Left kidney (tissue), 2 donors: ENCODE data around the gene CABP7. TPM values are rescaled to one million over a fixed set of nuclear protein-coding genes. Genes with fewer than 3 reads are reported as not detected.

Experiments used
- DNase-seq: peaks from one replicate; pipeline ENCODE4 v3.0.0-alpha.2; 2013
- polyA plus RNA-seq: library from polyadenylated mRNA; unstranded; fragments of 120-200 nt; gene quantifications from one replicate; pipeline ENCODE4 v1.2.1, GENCODE V29; 2013; ENCODE audit not compliant: insufficient read length

CABP7 gene
- polyA plus RNA-seq, 1 donor = 0.15 TPM

GRCh38 chr22:29702000-29702930, 17.5 kb upstream of the CABP7 start:
- no peak for DNase-seq

- DNase-seq = no peak
Observed at GRCh38 chr22:29702931-29703501, 16.8 kb upstream of the CABP7 start.

GRCh38 chr22:29703569-29704195, 16.1 kb upstream of the CABP7 start:
- DNase-seq = no peak

- DNase-seq = peak; percentile 49
Observed at GRCh38 chr22:29704528-29705285, 15.1 kb upstream of the CABP7 start.

- no peak for DNase-seq
Observed at GRCh38 chr22:29705651-29706050, 14.2 kb upstream of the CABP7 start.

GRCh38 chr22:29706486-29706885, 13.3 kb upstream of the CABP7 start:
- DNase-seq = no peak

- DNase-seq = no peak
Observed at GRCh38 chr22:29707010-29707409, 12.8 kb upstream of the CABP7 start.

GRCh38 chr22:29707471-29707870, 12.3 kb upstream of the CABP7 start:
- no peak for DNase-seq

- no peak for DNase-seq
Observed at GRCh38 chr22:29710193-29710592, 9.6 kb upstream of the CABP7 start.

- DNase-seq = no peak
Observed at GRCh38 chr22:29710922-29711593, 8.7 kb upstream of the CABP7 start.

GRCh38 chr22:29712119-29712518, 7.7 kb upstream of the CABP7 start:
- no peak for DNase-seq

GRCh38 chr22:29713156-29713727, 6.6 kb upstream of the CABP7 start:
- DNase-seq = no peak

GRCh38 chr22:29715240-29715639, 4.6 kb upstream of the CABP7 start:
- no peak for DNase-seq

GRCh38 chr22:29715705-29716104, 4.1 kb upstream of the CABP7 start:
- DNase-seq = no peak

- DNase-seq = peak; percentile 89
Observed at GRCh38 chr22:29716814-29717545, 2.8 kb upstream of the CABP7 start.

GRCh38 chr22:29717789-29718188, 2.0 kb upstream of the CABP7 start:
- DNase-seq = no peak

GRCh38 chr22:29718949-29719898, 579 bp upstream of the CABP7 start:
- DNase-seq = no peak

GRCh38 chr22:29720811-29721323, 1.1 kb downstream of the CABP7 start:
- DNase-seq = no peak

- DNase-seq = no peak
Observed at GRCh38 chr22:29722151-29722550, 2.3 kb downstream of the CABP7 start.
